ENCODE measurements around the gene COL24A1.
"Not testable (repeated sequence)": the region's sequence is repeated elsewhere in the genome, so short reads cannot be mapped to it uniquely, and the experiment has no call there.

Gene COL24A1

DNA sequence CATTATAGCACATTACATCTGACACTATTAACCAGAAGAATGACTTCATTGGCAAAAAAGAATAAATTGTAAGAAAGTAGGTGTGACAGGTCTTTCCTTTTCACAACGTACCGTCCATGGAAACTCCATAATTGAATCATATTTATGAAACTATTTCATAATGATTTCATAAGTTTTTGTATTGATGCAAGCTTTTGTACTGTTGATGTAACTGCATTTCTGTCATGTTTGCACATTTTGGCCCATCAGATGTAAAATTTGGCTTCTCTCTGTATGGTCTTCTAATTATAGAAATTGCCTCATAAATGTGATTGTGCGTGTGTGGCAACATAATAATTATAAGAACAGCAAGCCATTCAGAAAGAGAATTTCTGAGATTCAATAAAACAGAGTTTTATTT is 267.7 kb downstream of the COL24A1 start:
- no peak for DNase-seq (ENCODE audit: low read depth)

DNA sequence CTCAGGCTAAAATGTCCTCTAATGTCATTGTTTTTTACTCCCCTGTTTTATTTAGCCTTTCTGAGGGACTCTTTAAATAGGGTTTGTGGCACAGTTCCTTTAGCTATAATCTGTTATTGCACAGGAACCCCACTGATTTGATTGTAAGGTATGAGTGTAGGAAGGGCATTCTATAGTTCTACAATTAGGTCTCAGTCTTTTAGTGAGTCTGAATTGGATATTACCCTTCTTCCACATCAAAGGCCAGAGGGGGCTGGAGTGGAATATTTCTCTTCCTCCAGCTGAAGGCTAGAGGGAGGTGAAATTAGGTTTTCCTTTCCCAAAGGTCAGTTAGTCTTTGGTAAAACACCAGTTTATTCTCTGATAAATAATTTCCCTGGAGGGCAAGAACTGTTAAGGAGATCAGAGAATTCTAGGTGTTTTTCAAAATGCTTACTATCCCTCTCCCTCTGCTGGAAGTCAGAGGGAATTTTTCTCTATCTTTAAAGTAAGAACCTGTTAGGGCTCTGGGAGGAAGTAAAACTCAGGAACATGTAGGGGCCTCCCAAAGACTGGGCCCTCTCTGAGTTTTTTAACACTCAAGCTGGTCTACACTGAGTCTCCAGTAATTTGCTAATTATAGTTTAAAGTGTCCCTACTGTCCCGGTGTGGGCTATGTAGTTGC is 272.1 kb downstream of the COL24A1 start:
- DNase-seq (ENCODE audit: low read depth) = no peak

DNA sequence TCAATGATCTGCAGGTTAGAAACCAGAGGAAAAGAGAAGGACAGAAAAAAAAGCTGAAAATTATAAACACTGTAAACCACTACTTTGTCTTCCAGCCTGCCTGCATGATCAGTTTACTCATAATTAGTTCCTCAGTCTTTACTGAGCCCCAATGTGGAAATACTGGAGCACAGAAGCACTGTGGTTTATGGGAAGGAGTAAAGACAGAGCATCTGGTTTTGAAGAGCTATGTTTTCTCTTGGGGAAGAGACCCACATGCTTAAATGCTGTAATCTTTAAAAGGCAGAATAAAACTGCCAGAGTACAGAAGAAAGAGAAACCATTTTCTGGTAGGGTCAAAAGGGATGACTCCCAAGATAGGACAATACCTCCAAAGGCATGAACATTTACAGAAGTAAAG is 289.4 kb downstream of the COL24A1 start:
- no peak for DNase-seq (ENCODE audit: low read depth)

- no peak for DNase-seq (ENCODE audit: low read depth)
Observed at GRCh38 chr1:85865213-85865612, 291.4 kb downstream of the COL24A1 start.

- no peak for DNase-seq (ENCODE audit: low read depth)
Observed at GRCh38 chr1:85864727-85865126, 291.8 kb downstream of the COL24A1 start.

- not testable (repeated sequence) for DNase-seq (ENCODE audit: low read depth)
Observed at GRCh38 chr1:85863639-85864038, 292.9 kb downstream of the COL24A1 start.

GRCh38 chr1:85862456-85862855 is 294.1 kb downstream of the COL24A1 start:
- DNase-seq (ENCODE audit: low read depth) = no peak

DNA sequence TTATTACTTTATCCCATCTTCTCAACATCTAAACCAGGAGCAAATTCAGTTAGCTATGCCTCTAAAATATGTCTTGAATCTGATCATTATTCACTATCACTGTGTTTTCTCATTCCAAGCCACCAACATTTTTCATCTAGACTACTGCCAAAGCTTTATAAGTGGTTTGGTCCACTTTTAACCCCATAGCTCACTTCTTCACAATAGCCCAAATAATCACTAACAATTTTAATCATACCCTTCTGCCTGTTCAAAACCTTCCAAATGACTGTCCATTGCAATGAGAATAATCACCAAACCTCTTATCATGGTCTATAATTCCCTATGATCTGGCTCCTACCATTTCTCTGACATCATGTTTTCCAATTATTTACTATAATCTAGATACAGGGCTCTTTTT is 298.6 kb downstream of the COL24A1 start:
- DNase-seq (ENCODE audit: low read depth) = no peak

DNA sequence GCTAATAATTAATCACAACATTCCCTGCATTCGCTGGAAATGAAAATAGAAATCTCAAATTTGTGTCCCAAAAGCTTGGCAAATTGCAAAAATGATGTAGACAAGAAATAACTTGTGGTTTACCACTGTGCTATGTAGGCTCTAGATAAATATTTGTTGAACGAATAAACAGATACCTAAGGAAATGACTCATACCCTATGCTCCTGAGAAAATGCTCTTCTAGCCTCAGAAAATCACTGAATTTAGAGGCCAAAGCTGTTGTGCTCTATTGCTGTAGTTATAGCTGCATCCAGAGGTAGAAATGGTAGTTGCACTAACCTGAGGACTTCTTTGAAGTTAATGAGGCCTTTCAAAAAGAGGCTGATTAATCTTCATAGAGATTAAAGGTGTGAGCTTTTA is 306.3 kb downstream of the COL24A1 start:
- DNase-seq (ENCODE audit: low read depth) = no peak

- no peak for DNase-seq (ENCODE audit: low read depth)
Observed at GRCh38 chr1:85849660-85850059, 306.9 kb downstream of the COL24A1 start.

- no peak for DNase-seq (ENCODE audit: low read depth)
Observed at GRCh38 chr1:85847356-85847755, 309.2 kb downstream of the COL24A1 start.

DNA sequence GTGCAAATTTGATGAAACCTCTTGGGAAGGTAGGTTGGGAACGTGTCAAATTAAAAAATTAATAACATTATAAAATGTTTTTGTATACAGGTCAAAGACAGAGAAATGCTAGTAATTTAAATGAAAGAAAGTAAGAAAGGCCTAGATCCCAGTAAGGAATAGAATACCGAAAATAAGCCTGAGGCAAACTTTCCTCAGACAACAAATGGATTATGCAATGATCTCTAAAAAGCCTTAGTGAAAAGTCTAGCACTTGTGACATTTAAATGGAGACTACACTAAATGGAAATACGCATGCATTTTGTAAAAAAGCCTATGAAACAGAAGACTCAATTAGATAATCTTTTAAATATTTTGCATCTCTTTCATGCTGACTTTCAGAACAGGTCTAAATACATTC is 309.9 kb downstream of the COL24A1 start:
- no peak for DNase-seq (ENCODE audit: low read depth)

DNA sequence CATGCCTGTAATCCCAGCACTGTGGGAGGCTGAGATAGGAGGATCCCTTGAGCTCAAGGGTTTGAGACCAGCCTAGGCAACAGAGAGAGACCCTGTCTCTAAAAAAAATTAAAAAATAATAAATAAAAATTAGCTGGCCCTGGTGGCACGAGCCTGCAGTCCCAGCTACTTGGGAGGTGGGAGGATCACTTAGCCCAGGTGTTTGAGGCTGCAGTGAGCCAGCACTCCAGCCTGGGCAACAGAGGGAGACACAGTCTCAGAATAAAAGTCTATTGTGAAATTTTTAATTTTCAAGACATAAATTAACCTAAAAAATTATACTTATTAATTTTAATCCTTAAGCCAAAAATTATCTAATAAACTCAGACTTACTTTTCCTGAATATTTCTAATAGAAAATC is 317.1 kb downstream of the COL24A1 start:
- no peak for DNase-seq (ENCODE audit: low read depth)

DNA sequence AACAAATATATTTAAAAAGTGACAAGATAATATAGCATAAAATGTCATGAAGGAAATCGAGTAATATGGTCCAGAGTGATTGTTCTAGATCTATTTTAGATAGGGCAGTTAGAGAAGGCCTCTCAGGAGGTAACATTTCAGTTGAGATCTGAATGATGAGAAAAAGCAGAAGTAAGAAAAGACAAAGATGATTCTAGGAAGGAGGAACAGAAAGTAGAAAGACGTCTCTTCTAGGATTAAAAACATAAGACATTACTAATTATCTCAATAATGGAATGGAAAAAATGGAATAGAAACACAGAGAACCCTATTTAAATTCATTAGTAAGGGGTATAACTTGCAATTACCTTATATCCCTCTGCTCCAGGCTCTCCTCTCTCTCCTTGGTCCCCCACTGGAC is 318.3 kb downstream of the COL24A1 start:
- DNase-seq (ENCODE audit: low read depth) = no peak

- no peak for DNase-seq (ENCODE audit: low read depth)
Observed at GRCh38 chr1:85836736-85837135, 319.8 kb downstream of the COL24A1 start.

DNA sequence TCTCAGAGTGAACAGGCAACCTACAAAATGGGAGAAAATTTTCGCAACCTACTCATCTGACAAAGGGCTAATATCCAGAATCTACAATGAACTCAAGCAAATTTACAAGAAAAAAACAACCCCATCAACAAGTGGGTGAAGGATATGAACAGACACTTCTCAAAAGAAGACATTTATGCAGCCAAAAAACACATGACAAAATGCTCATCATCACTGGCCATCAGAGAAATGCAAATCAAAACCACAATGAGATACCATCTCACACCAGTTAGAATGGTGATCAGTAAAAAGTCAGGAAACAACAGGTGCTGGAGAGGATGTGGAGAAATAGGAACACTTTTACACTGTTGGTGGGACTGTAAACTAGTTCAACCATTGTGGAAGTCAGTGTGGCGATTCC is 323.4 kb downstream of the COL24A1 start:
- not testable (repeated sequence) for DNase-seq (ENCODE audit: low read depth)

DNA sequence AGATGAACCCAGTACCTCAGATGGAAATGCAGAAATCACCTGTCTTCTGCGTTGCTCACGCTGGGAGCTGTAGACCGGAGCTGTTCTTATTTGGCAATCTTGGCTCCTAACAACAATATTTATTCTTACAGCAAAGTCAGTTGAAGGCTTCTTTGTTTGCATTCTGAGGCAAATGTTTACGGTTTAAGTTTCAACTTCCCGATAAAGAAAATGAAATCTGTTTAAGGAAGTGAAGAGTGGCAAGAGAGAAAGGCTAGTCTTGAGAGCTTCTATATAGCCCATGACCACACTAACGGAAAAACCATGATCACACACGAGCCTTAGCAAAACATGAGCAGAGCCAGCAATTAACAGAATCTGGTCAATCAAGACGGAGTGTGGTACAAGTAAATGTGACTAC is 325.7 kb downstream of the COL24A1 start:
- no peak for DNase-seq (ENCODE audit: low read depth)

GRCh38 chr1:85824066-85824840 is 332.3 kb downstream of the COL24A1 start:
- DNase-seq (ENCODE audit: low read depth) = no peak

DNA sequence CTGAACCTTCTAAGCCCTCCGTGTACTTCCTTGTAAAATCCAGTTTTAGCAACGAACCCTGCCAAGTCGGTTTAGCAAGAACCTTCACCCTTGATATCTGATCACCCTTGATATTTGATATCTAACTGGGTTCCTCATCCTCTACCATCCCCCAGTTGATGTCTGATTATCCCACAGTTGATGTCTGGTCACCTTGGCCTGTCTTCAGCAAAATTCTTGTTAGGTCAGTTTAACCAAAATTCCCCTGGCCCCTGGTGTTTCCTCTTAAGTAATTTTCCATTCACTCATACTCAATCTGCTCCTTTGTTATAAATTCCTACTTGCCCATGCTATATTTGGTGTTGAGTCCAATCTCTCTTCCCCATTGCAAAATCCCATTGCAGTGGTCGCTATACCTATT is 333.9 kb downstream of the COL24A1 start:
- DNase-seq (ENCODE audit: low read depth) = no peak

DNA sequence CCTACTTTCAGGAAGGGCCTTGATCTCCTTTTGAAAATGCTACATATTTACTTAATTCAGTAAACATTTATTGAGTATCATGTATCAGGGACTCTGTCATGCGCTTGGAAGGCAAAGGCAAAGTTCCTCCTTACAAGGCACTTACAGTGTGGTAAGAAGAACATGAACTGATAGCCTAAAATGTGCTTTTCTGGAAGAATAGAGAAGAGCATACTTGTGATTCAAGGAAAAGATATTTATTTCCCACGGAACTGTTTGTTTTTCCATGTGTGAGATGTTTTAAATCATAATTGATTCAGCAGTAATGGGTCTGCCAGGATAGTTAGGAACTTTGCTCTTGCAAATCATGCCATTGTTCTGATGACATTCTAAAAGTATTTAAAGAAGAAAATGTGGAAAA is 338.2 kb downstream of the COL24A1 start:
- no peak for DNase-seq (ENCODE audit: low read depth)

DNA sequence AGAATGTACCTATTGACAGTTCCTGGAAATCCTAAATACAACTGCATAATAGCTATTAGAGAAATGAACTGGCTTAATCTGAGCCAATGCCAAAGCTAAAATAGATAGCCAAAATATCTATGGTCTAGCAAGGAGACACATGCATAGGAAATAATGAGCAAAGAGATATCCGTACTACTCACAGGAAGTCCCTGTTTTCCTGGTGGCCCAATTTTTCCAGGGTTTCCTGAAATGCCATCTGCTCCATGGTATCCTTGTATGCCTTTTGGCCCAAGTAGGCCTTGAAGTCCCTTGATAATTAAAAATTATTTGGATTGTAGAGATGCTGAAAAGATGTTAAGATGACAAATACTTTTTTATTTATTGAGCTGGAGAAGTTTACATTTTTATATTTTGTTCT is 340.0 kb downstream of the COL24A1 start:
- DNase-seq (ENCODE audit: low read depth) = no peak

- DNase-seq (ENCODE audit: low read depth) = no peak
Observed at GRCh38 chr1:85815906-85816305, 340.7 kb downstream of the COL24A1 start.

DNA sequence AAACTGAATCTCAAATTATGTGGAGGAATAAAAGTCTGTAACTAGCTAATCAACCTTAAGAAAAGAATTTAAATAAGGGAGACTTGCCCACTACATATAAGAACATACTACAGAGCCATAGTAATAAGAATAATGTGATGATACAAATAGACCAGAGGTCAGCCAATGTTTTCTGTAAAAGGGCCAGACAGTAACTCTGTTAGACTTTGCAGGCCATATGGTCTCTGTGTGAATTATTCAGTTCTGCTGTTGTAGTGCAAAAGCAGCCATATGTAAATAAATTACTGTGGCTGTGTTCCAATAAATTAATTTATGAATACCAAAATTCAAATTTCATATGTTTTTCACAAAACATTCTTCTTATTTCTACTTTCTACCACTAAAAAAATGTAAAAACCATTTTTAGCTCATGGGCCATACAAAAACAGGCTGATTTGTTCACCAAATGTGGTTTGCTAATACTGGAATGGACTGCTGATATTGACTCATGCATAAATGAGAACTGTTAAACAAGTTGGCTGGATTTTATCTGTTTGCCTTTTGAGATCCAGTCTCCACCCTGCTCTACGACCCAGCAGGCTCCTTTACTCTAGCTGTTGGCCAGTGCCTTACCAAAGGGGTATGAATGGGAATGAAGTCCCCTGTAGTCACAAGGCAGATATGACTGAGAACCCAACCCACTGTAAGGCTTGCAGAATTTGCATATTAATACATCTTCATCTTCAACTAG is 350.2 kb downstream of the COL24A1 start:
- DNase-seq (ENCODE audit: low read depth) = no peak

Data from activated T-cell treated with anti-CD3 and anti-CD28 coated beads for 48 hours (primary cell).